Hematopoietic multipotent progenitor cell (in vitro differentiated cells): ENCODE results near the gene AFF1. TPM values are rescaled to one million over a fixed set of nuclear protein-coding genes. Genes with fewer than 3 reads are reported as not detected.
"Not testable (repeated sequence)": the region's sequence is repeated elsewhere in the genome, so short reads cannot be mapped to it uniquely, and the experiment has no call there.

Experiments
- DNase-seq, 3 donors: peaks; one replicate each; pipeline ENCODE4 v3.0.0-alpha.2; 2011 to 2015; ENCODE audit warnings: low read depth in 2 of 3, low spot score in 2 of 3
- total RNA-seq: library from RNA; depleted of rRNA; stranded (reverse); fragments of >200 nt; gene quantifications from one replicate; pipeline ENCODE4 v1.2.3, GENCODE V29; 2012

The AFF1 gene
- total RNA-seq, 1 donor, result 44.4 TPM

GRCh38 chr4:86976801-86977485 lies 42.1 kb downstream of the AFF1 start:
- no peak for DNase-seq

- no peak for DNase-seq
Observed at GRCh38 chr4:86977621-86978184, 42.9 kb downstream of the AFF1 start.

- no peak for DNase-seq
Observed at GRCh38 chr4:86978709-86979108, 43.9 kb downstream of the AFF1 start.

GRCh38 chr4:86980230-86980629 lies 45.4 kb downstream of the AFF1 start:
- DNase-seq, result no peak

GRCh38 chr4:86981789-86982188 lies 47.0 kb downstream of the AFF1 start:
- peak in 2 of 3 donors; percentile 45 to 74 for DNase-seq

GRCh38 chr4:86985852-86986251 lies 51.0 kb downstream of the AFF1 start:
- not testable (repeated sequence) for DNase-seq

GRCh38 chr4:86989658-86990057 lies 54.8 kb downstream of the AFF1 start:
- not testable (repeated sequence) for DNase-seq

GRCh38 chr4:86990510-86990909 lies 55.7 kb downstream of the AFF1 start:
- DNase-seq, result no peak

- no peak for DNase-seq
Observed at GRCh38 chr4:86991994-86992393, 57.2 kb downstream of the AFF1 start.

- no peak for DNase-seq
Observed at GRCh38 chr4:86993909-86994681, 59.3 kb downstream of the AFF1 start.

GRCh38 chr4:86994686-86995085 lies 59.9 kb downstream of the AFF1 start:
- DNase-seq, result no peak

GRCh38 chr4:86996510-86996909 lies 61.7 kb downstream of the AFF1 start:
- DNase-seq, result not testable (repeated sequence)

- no peak for DNase-seq
Observed at GRCh38 chr4:86999136-86999643, 64.4 kb downstream of the AFF1 start.

GRCh38 chr4:87002682-87003043 lies 67.9 kb downstream of the AFF1 start:
- DNase-seq, result no peak

- DNase-seq, result no peak
Observed at GRCh38 chr4:87003266-87003665, 68.5 kb downstream of the AFF1 start.

- no peak for DNase-seq
Observed at GRCh38 chr4:87005369-87005689, 70.5 kb downstream of the AFF1 start.

- peak in 1 of 3 donors; percentile 41 for DNase-seq
Observed at GRCh38 chr4:87005690-87006425, 71.0 kb downstream of the AFF1 start.

GRCh38 chr4:87006426-87006675 lies 71.5 kb downstream of the AFF1 start:
- no peak for DNase-seq

- DNase-seq, result peak; percentile 85 to 96 (median 94)
Observed at GRCh38 chr4:87006676-87007527, 72.1 kb downstream of the AFF1 start.
